ACHN (cell line): Measurements from ENCODE around the gene ANKRD27.
"Not testable (repeated sequence)": the region's sequence is repeated elsewhere in the genome, so short reads cannot be mapped to it uniquely, and the experiment has no call there.

Experiments
- DNase-seq: peaks from one replicate; pipeline ENCODE4 v3.0.0-alpha.2; 2015
- in situ Hi-C: cut with HindIII; loops from 2 replicates; pipeline ENCODE4 v1.10.0; 2017; ENCODE audit warnings: low sequenced_read_pairs, low pct_ligation_motif_present, low pct_unique_long_range_greater_than_20kb

Gene ANKRD27

GRCh38 chr19:32624410-32624809 lies 50.6 kb downstream of the ANKRD27 start:
- in situ Hi-C loops, result no loop called here
- DNase-seq, result no peak

- no peak for DNase-seq
- in situ Hi-C loops, result no loop called here
Observed at GRCh38 chr19:32622002-32622401, 53.0 kb downstream of the ANKRD27 start.

- in situ Hi-C loops, result no loop called here
- no peak for DNase-seq
Observed at GRCh38 chr19:32619051-32619685, 55.8 kb downstream of the ANKRD27 start.

DNA sequence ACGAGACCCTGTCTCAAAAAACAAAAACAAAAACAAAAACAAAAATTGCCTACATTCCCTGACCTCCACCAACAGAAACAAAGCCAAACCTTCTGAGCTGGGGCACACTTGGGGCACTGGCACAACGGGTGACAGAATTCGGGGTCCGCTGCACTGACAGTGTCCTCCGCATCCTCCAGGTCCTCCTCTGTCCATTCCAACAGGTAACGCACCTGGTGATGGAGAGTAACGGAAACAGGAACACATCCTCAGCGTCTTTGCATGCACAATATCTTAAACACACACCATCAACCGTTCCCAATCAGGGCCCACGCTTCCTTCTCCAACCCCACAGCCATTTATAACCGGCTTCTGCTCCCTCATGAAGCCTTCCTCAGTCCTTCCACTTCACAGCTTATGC lies 59.4 kb downstream of the ANKRD27 start:
- in situ Hi-C loops, result no loop called here
- DNase-seq, result no peak

- no peak for DNase-seq
- in situ Hi-C loops, result no loop called here
Observed at GRCh38 chr19:32614916-32615315, 60.1 kb downstream of the ANKRD27 start.

DNA sequence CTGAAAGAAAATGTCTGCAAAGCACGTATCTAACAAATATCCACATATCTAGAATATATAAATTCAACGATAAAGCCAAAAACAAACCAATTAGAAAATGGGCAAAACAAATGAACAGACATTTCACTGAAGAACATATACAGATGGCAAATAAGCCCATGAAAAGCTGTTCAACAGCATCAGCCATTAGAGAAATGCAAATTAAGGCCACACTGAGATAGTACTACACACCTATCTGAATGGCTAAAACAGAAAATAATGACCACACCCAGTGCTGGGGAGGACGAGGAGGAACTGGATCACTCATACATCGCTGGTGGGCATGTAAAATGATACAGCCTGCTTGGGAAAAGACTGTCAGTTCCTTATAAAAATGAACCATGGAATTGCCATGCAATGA lies 62.0 kb downstream of the ANKRD27 start:
- DNase-seq, result no peak
- in situ Hi-C loops, result no loop called here

DNA sequence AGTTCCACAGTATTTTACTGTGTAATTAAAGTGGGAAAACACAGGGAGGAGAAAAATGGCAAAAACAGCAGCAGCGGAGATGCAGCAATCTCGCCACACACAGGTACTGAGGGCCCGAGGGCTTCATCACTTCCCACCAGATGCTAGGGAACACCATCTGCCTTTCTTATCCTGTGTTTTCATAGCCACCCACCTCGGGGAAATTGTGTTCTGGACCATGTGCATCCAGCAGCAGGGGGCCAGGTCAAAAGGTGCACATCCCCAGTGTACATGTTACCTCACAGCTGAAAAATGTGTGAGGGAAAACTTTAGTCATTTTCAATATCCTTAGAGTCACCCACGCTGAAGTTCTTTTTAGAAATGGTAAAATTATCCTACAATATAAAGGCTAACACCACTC lies 63.8 kb downstream of the ANKRD27 start:
- DNase-seq, result no peak
- in situ Hi-C loops, result no loop called here

DNA sequence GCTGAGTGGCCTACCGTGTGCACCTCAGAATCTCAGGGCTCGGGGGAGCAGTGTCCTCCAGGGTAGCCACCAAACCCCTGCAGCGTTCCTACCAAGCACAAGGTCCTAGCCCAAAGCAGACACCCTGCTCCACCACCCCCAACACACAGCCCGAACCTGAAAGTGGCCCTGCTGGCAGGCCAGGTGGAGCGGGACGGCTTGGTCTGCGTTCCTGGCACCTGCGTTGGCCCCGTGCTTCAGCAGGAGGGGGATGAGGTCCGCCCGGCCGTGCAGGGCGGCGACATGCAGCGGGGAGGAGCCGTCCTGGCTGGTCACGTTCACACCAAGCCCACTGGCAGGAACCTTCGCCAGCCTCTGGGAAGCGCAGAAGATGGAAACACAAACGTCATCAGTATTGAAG lies 67.5 kb downstream of the ANKRD27 start:
- in situ Hi-C loops, result no loop called here
- no peak for DNase-seq

GRCh38 chr19:32606289-32606688 lies 68.7 kb downstream of the ANKRD27 start:
- no peak for DNase-seq
- in situ Hi-C loops, result no loop called here

DNA sequence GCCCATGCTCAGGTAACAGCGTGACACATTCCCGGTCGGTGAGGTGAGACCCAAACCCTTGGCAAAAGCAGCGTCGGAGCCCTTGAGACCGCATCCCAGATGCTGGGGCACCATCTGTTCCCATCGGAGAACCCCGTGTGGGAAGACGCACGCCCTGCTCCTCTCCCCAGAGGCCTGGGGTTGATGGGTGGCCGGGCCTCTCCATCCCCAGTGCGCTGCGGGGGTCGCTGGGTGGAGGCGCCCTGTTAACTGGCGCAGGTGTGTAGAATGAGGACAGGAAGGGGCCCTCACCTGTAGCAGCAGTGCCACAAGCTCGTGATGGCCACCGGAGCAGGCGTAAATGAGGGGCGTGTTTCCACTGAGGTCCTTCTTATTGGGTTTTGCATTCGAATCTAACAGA lies 69.4 kb downstream of the ANKRD27 start:
- in situ Hi-C loops, result no loop called here
- no peak for DNase-seq

- in situ Hi-C loops, result no loop called here
Observed at GRCh38 chr19:32603961-32604360, 71.0 kb downstream of the ANKRD27 start.

GRCh38 chr19:32599736-32600157 lies 75.2 kb downstream of the ANKRD27 start:
- peak; percentile 48 for DNase-seq
- in situ Hi-C loops, result no loop called here

More at GRCh38 chr19:32603961-32604360, 71.0 kb downstream of the ANKRD27 start:
- DNase-seq, result no peak

DNA sequence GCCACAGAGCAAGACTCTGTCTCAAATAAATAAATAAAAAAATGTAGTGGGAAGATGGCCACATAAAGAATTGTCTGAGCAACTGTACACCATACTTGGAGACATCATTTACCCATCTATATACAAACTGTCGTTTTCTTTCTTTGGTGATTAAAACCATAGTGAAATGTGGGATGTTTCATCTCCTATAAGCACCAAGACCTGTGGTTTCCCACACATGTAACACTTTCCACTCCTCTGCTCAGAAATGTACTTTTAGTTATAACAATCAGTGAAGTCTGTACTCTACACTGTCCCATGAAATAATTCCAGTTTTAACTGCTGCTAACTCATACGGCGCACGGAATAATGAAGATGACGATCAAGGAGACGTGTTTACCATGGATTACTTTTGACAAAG lies 75.7 kb downstream of the ANKRD27 start:
- in situ Hi-C loops, result no loop called here

GRCh38 chr19:32598022-32598421 lies 77.0 kb downstream of the ANKRD27 start:
- in situ Hi-C loops, result no loop called here
- no peak for DNase-seq

More for the DNA sequence above, 75.7 kb downstream of the ANKRD27 start:
- no peak for DNase-seq

DNA sequence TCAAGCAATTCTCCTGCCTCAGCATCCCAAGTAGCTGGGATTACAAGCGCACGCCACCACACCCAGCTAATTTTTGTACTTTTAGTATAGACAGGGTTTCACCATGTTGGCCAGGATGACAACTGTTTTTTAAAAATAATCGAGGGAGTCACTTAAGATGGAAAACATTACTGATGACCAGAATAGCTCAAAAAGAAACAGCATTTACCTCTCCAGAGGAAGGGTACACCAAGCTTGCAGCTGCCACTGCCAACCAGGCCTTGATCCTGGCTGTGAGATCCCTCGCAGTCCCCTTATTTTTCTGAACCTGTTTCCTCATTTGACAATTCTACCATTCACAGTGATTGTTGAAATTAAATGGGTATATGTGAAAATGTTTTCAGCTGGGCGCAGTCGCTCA lies 79.5 kb downstream of the ANKRD27 start:
- no peak for DNase-seq
- in situ Hi-C loops, result no loop called here

GRCh38 chr19:32594021-32594420 lies 81.0 kb downstream of the ANKRD27 start:
- in situ Hi-C loops, result no loop called here
- no peak for DNase-seq

GRCh38 chr19:32587747-32588504 lies 87.1 kb downstream of the ANKRD27 start:
- DNase-seq, in situ Hi-C loops: not testable (repeated sequence)

GRCh38 chr19:32581705-32582179 lies 93.2 kb downstream of the ANKRD27 start:
- in situ Hi-C loops, result no loop called here
- DNase-seq, result peak; percentile 26

GRCh38 chr19:32580901-32581704 lies 93.9 kb downstream of the ANKRD27 start, which contains the start of gene PDCD5:
Gene PDCD5, plus strand, starts transcription at chr19:32581190. Its CDS starts 72 bp downstream, at chr19:32581262.
- in situ Hi-C loops, result no loop called here

More at GRCh38 chr19:32580901-32581704, 93.9 kb downstream of the ANKRD27 start, which contains the start of gene PDCD5:
- DNase-seq, result peak; percentile 91
